ENCODE measurements around the gene SNHG17.
A peak's percentile ranks its signal among the peaks of the same experiment; 100 is the strongest.
"Not testable (repeated sequence)": the region's sequence is repeated elsewhere in the genome, so short reads cannot be mapped to it uniquely, and the experiment has no call there.

Gene SNHG17

GRCh38 chr20:38471245-38471644 is 36.1 kb upstream of the SNHG17 start:
- H3K4me3 ChIP-seq = no peak overlapping the region
- TF ChIP-seq, protein P1, sequence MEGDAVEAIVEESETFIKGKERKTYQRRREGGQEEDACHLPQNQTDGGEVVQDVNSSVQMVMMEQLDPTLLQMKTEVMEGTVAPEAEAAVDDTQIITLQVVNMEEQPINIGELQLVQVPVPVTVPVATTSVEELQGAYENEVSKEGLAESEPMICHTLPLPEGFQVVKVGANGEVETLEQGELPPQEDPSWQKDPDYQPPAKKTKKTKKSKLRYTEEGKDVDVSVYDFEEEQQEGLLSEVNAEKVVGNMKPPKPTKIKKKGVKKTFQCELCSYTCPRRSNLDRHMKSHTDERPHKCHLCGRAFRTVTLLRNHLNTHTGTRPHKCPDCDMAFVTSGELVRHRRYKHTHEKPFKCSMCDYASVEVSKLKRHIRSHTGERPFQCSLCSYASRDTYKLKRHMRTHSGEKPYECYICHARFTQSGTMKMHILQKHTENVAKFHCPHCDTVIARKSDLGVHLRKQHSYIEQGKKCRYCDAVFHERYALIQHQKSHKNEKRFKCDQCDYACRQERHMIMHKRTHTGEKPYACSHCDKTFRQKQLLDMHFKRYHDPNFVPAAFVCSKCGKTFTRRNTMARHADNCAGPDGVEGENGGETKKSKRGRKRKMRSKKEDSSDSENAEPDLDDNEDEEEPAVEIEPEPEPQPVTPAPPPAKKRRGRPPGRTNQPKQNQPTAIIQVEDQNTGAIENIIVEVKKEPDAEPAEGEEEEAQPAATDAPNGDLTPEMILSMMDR (IDR thresholded peaks at IDR 0.05) = no peak
- peak overlapping the region; percentile 84 to 98 for H3K27ac ChIP-seq
- DNase-seq (ENCODE audit: low spot score) = no peak

GRCh38 chr20:38466983-38467382 is 31.9 kb upstream of the SNHG17 start:
- Histone ChIP-seq H3K4me3 (no peak overlapping the region), H3K27ac (no peak overlapping the region)
- TF ChIP-seq, protein P1 (IDR thresholded peaks at IDR 0.05) = no peak
- DNase-seq (ENCODE audit: low spot score) = no peak

GRCh38 chr20:38466171-38466570 is 31.0 kb upstream of the SNHG17 start:
- DNase-seq (ENCODE audit: low spot score) = no peak
- Histone ChIP-seq H3K4me3 (no peak overlapping the region), H3K27ac (no peak overlapping the region)
- TF ChIP-seq, protein P1 (IDR thresholded peaks at IDR 0.05) = no peak

GRCh38 chr20:38461569-38461968 is 26.4 kb upstream of the SNHG17 start:
- not testable (repeated sequence) for H3K4me3 ChIP-seq; H3K27ac ChIP-seq; DNase-seq (ENCODE audit: low spot score)

DNA sequence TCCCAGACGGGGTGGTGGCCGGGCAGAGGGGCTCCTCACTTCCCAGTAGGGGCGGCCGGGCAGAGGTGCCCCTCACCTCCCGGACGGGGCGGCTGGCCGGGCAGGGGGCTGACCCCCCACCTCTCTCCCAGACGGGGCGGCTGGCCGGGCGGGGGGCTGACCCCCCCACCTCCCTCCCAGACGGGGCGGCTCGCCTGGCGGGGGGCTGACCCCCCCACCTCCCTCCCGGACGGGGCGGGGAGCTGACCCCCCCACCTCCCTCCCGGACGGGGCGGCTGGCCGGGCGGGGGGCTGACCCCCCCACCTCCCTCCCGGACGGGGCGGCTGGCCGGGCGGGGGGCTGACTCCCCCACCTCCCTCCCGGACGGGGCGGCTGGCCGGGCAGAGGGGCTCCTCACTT is 26.0 kb upstream of the SNHG17 start:
- not testable (repeated sequence) for H3K27ac ChIP-seq; DNase-seq (ENCODE audit: low spot score); H3K4me3 ChIP-seq

DNA sequence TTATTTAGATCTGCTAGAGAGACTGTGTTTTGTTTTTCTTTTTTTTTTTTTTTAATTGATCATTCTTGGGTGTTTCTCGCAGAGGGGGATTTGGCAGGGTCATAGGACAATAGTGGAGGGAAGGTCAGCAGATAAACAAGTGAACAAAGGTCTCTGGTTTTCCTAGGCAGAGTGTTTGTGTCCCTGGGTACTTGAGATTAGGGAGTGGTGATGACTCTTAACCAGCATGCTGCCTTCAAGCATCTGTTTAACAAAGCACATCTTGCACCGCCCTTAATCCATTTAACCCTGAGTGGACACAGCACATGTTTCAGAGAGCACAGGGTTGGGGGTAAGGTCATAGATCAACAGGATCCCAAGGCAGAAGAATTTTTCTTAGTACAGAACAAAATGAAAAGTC is 25.5 kb upstream of the SNHG17 start:
- DNase-seq (ENCODE audit: low spot score); H3K27ac ChIP-seq; H3K4me3 ChIP-seq: not testable (repeated sequence)

- Histone ChIP-seq H3K27ac (no peak overlapping the region), H3K4me3 (no peak overlapping the region)
- DNase-seq (ENCODE audit: low spot score) = peak; percentile 28
- TF ChIP-seq, protein P1 (IDR thresholded peaks at IDR 0.05) = no peak
Observed at GRCh38 chr20:38460040-38460623, 25.0 kb upstream of the SNHG17 start.

DNA sequence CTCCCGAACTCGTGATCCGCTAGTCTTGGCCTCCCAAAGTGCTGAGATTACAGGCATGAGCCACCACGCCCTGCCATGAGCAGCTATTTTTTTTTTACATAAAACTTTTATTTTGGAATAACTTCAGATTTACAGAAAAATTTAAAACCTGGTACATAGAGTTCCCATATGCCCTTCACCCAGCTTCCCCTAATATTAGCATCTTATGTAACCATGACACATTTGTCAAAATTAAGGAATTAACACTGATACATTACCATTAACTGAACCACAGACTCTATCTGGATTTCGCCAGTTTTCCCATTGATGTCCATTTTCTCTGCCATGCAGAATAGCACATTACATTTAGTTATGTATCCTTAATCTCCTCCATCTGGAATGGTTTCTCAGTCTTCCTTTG is 23.2 kb upstream of the SNHG17 start:
- H3K4me3 ChIP-seq = no peak overlapping the region
- H3K27ac ChIP-seq = no peak overlapping the region
- DNase-seq (ENCODE audit: low spot score) = peak; percentile 19
- TF ChIP-seq, protein P1 (IDR thresholded peaks at IDR 0.05) = no peak
